Hematopoietic multipotent progenitor cell treated with erythropoietin and hydrocortisone succinate and interleukin-3 and kit ligand, for 15 days (in vitro differentiated cells): ENCODE data around the gene HTRA3.

Source experiments
- DNase-seq: peaks from one replicate; pipeline ENCODE4 v3.0.0-alpha.2; 2015; ENCODE audit warnings: low spot score

Gene HTRA3

GRCh38 chr4:8247047-8247930, 22.3 kb upstream of the HTRA3 start:
- DNase-seq: no peak

DNA sequence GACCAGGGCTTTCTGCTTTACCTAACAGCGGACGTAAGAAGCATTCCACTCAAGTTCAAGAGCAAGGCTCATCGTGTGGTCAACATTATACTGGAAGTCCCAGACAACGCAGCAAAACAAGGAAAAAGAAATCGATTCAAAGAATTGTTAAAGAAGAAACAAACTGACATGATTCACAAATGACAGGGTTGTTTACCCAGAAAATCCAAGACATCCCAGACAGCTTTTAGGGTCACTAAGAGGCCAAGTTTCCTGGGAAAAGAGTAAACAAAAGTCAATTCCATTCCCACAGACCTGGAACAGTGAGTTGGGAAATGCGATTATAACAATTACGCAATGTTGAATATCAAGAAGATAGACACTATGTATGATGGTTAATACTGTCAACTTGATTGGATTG, 21.5 kb upstream of the HTRA3 start:
- DNase-seq: no peak

GRCh38 chr4:8250227-8250626, 19.3 kb upstream of the HTRA3 start:
- no peak for DNase-seq

- DNase-seq: no peak
Observed at GRCh38 chr4:8250637-8251036, 18.9 kb upstream of the HTRA3 start.

DNA sequence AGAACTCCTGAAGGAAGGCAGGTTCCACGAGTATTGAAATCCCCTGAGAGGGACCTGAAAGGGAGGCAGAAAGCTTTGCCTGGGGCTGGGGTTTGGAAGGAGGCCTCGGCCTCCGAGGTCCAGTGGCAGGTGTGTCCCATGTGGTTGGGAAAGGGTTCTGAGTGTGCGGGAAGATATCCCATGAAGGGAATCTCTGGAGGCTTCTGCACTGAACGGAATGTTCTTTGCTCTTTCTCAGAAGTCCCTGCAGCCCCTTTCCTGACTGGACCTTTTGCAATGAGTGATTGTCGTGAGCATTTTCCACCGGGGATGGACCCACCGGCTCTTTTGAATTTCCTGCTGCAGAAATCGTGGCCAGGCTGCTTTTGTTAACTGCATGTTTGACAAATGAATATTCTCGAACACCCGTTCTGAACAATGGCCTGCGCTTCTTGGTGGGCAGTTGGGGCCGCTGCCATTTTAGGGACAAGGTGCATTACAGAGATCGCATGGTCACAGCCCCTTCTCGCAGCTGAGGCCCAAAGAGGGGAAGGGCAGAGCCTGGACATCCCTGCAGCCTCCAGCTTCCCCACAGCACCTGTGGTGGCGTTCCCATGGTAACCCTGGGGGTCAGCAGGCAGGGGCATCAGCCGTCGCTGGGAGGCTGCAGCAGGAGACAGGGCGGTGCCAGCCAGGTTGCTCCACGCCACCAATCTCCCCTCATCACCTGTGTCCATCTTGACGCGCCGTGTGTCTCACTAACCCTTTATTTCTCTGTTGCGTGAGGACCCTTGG, 18.3 kb upstream of the HTRA3 start:
- DNase-seq: no peak

- no peak for DNase-seq
Observed at GRCh38 chr4:8252301-8253173, 17.0 kb upstream of the HTRA3 start.

GRCh38 chr4:8254076-8254475, 15.5 kb upstream of the HTRA3 start:
- DNase-seq: no peak

DNA sequence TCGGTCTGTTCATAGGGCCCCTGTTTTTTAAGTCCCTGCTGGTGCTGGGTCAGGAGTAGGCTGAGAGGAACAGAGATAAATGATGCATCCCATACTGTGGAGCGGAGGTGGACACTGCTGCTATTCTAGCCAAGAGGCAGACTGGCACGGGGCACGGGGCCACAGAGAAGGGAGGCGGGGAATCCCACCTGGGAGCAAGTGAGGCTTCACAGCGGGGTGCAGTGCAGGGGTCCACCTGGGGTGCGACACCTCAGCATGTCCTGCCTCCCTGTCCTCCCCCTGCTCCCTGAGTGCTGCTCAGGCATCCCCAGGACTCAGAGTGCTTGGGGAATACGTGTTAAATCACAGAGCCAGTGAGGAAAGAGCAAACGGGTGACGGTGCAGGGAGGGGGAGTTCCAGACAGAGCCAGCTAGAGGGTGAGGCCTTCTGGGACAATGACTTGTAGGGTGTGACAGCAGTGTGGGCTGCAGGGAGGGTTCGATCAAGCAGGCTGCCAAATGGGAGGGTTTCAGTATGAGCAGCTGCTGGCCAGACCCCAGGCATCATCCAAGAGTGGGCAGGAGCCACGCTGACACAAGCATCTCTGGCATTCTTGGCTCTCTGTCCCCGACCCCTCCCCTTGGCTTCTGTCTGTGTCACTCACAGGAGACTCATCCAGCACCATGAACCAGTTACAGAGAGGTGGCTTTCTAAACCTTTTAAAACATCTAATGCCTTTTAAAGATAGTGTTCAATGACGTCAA, 13.7 kb upstream of the HTRA3 start:
- DNase-seq: no peak

DNA sequence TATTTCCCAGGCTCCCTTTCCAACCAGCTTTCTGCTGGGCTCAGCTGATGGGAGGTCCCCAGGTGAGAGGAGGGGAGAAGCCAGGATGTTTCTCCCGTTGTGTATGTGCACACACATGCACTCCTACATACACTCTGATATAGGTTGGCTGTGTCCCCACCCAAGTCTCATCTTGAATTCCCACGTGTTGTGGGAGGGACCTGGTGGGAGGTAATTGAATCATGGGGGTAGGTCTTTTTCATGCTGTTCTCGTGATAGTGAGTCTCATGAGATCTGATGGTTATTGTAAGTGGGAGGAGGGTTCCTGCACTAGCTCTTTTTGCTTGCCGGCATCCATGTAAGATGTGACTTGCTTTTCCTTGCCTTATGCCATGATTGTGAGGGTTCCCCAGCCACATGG, 11.7 kb upstream of the HTRA3 start:
- no peak for DNase-seq

DNA sequence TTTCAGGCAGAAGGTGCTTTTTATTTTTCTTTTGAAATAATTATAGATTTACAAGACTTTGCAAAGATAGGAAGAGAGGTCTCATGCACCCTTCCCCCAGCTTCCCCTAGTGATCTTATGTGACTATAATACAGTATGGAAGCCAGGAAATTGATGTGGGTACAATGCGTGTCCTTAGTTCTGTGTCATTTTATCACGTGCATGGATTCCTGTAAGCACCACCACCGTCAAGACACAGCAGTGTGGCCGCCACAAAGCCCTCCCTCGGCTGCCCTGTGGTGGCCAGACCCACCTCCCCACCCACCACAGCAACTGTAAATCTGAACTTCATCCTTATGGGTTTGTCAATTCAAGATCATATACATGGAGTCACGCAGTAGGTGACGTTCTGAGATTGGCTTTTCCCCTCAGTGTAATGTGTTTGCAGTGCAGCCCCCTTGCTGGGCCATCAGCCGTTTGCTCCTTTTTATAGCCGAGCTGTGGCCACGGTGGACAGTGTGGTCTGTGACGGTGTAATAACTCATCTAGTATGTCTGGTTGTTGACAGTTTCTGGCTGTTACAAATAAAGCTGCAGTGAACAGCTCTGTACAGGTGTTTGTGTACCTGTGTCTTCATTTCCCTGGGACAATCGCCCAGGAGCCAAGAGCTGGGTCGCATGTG, 10.9 kb upstream of the HTRA3 start:
- no peak for DNase-seq

- DNase-seq: no peak
Observed at GRCh38 chr4:8259743-8260430, 9.7 kb upstream of the HTRA3 start.

GRCh38 chr4:8260656-8261111, 8.9 kb upstream of the HTRA3 start:
- no peak for DNase-seq

DNA sequence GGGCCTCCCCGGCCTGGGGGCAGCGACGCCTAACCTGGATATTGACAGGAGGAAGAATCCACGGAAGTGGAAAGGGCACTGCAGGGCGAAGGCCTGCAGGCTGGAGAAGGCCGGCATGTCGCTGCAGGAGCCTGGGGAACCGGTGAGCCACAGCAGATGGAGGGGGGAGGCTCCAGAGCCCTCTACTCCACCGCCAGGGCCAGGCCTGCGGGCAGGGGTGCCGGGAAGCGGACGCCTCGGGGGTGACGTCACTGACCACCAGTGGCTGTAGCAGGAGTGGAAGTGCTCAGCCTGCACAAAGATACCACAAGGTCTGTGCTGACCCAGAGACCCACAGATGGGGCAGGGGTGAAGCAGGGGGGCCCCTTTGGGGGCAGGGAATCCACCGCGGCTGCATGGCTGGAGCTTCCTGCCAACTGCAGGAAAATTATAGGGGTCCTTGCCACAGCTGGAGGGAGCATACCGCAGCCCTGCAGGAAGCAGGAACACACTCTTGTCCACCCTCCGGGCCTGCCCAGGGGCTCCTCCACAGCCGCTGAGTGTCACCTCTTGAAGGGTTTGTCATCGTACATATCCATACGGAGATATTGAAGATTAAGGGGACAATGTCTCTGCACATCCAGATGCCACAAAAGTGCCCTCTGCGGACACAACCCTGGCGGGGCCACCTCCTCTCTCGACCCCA, 7.6 kb upstream of the HTRA3 start:
- no peak for DNase-seq

DNA sequence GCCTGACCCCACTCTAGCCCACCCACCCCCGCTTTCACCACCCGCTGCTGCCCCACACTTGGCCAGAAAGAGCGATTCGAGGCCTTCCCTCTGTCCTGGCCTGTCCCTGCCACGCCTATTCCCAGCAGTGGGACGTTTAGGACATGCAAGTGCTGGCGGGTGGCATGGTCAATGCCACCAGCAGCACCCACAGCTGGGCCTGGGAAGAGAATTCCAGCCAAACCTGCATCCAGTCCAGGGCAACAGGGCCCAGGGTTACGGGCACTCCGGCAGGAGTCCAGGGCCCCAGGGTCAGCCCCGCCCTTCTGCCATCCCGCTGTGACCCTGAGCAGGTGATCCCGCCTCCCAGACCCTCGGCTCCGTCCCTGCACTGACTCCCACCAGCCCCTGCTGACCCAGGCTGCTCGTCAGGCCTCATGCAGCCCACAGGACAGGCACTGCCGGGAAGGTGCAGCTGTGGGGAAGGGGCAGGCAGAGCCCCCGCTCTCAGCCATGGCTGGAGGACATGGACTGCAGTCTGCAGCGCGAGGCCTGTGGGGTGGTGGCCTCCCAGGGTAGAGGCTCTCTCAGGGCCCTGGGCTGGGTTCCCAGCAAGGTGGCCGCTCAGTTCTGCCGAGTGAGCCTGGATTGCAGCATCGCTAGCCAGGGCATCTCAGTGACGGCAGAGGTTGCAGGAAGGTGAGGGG, 6.8 kb upstream of the HTRA3 start:
- no peak for DNase-seq

GRCh38 chr4:8263397-8263796, 6.2 kb upstream of the HTRA3 start:
- no peak for DNase-seq

- DNase-seq: no peak
Observed at GRCh38 chr4:8264106-8264505, 5.4 kb upstream of the HTRA3 start.

GRCh38 chr4:8265171-8265929, 4.2 kb upstream of the HTRA3 start:
- DNase-seq: no peak

DNA sequence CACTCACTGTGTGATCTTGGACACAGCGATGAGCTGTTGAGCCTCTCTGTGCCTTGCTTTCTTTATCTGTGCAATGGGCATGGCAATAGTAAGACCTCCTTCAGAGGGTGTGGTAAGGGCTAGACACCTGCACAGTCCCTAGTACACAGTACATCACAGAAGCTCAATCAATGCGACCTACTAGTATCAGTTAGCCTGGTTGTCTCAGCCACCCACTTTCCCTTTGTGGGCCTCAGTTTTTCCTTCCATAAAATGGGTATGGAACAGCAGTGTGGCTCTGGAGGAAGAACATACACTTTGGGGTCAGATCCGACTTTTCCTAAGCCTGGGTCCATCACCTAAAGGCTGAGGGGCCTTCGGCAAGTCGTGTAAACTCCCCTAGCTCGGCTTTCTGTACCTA, 3.5 kb upstream of the HTRA3 start:
- no peak for DNase-seq
